Stimulated activated naive B cell treated with anti-CD40 and anti-IgM and Interleukin-4, amounts not matched to agents 10 μg/mL and 1 μg/mL and 100 μg/mL, for 72 hours (primary cell): ENCODE measurements around the gene ABCC6.
"Not testable (repeated sequence)": the region's sequence is repeated elsewhere in the genome, so short reads cannot be mapped to it uniquely, and the experiment has no call there.

Experiments
- ATAC-seq, 2 donors: fragments of 150-1000 bp; cut with Tn5 transposase; replicated peaks; 2 replicates each; pipeline ENCODE4 v1.10.0; 2021; ENCODE audit warnings: moderate library complexity in 1 of 2
- DNase-seq: peaks from one replicate; pipeline ENCODE4 v3.0.0; 2021
- H3K27ac Mint-ChIP-seq: one replicate; pipeline ENCODE4 v1.8.0; 2022; ENCODE audit warnings: mild to moderate bottlenecking, mixed read lengths
- H3K27me3 Mint-ChIP-seq, 2 donors: one replicate each; pipeline ENCODE4 v1.8.0; 2022; ENCODE audit warnings: mixed read lengths in 2 of 2
- H3K36me3 Mint-ChIP-seq, 2 donors: one replicate each; pipeline ENCODE4 v1.8.0; 2022; ENCODE audit warnings: mixed read lengths in 2 of 2, mild to moderate bottlenecking in 1 of 2
- H3K4me1 Mint-ChIP-seq, 2 donors: one replicate each; pipeline ENCODE4 v1.8.0; 2022; ENCODE audit warnings: mixed read lengths in 2 of 2, mild to moderate bottlenecking in 1 of 2
- H3K4me3 Mint-ChIP-seq, 2 donors: one replicate each; pipeline ENCODE4 v1.8.0; 2022; ENCODE audit warnings: mild to moderate bottlenecking in 2 of 2, mixed read lengths in 2 of 2, moderate library complexity in 1 of 2
- H3K9me3 Mint-ChIP-seq, 2 donors: one replicate each; pipeline ENCODE4 v1.8.0; 2022; ENCODE audit warnings: mixed read lengths in 2 of 2, mild to moderate bottlenecking in 1 of 2

Gene ABCC6

GRCh38 chr16:16168431-16168830 lies 54.9 kb downstream of the ABCC6 start:
- Mint-ChIP-seq H3K27me3 (peaks cover 0 to 10% of the 10 kb centered on the region in 2 donors), H3K36me3 (no peaks in the 10 kb centered on the region), H3K4me3 (no peak overlapping the region), H3K9me3 (peaks cover 3 to 4% of the 10 kb centered on the region in 2 donors), H3K4me1 (peaks cover 0 to 3% of the 10 kb centered on the region in 2 donors), H3K27ac (no peak overlapping the region)
- no peak for DNase-seq
- ATAC-seq: no peak

GRCh38 chr16:16167927-16168326 lies 55.4 kb downstream of the ABCC6 start:
- ATAC-seq (no peak), DNase-seq (no peak)
- Mint-ChIP-seq H3K4me1 (peaks cover 0 to 3% of the 10 kb centered on the region in 2 donors), H3K27ac (no peak overlapping the region), H3K4me3 (no peak overlapping the region), H3K27me3 (peaks cover 0 to 10% of the 10 kb centered on the region in 2 donors), H3K36me3 (no peaks in the 10 kb centered on the region), H3K9me3 (peaks cover 3 to 4% of the 10 kb centered on the region in 2 donors)

- no peak overlapping the region for H3K27ac Mint-ChIP-seq
- H3K9me3 Mint-ChIP-seq: peaks cover 4% of the 10 kb centered on the region in 2 donors
- peaks cover 1 to 2% of the 10 kb centered on the region in 2 donors for H3K36me3 Mint-ChIP-seq
- H3K4me1 Mint-ChIP-seq: peaks cover 0 to 3% of the 10 kb centered on the region in 2 donors
- ATAC-seq: no peak
- no peak overlapping the region for H3K4me3 Mint-ChIP-seq
- peaks cover 0 to 11% of the 10 kb centered on the region in 2 donors for H3K27me3 Mint-ChIP-seq
- DNase-seq: no peak
These were observed 56.3 kb downstream of the ABCC6 start for GRCh38 chr16:16166949-16167348.

GRCh38 chr16:16166085-16166484 lies 57.2 kb downstream of the ABCC6 start:
- Mint-ChIP-seq H3K36me3 (peaks cover 2 to 4% of the 10 kb centered on the region in 2 donors), H3K4me1 (no peaks in the 10 kb centered on the region), H3K9me3 (peaks cover 0 to 4% of the 10 kb centered on the region in 2 donors), H3K27me3 (peaks cover 0 to 9% of the 10 kb centered on the region in 2 donors), H3K4me3 (no peak overlapping the region), H3K27ac (no peak overlapping the region)
- no peak for DNase-seq
- no peak for ATAC-seq

- peaks cover 4 to 6% of the 10 kb centered on the region in 2 donors for H3K36me3 Mint-ChIP-seq
- no peaks in the 10 kb centered on the region for H3K4me1 Mint-ChIP-seq
- ATAC-seq (no peak), DNase-seq (no peak)
- peaks cover 0 to 9% of the 10 kb centered on the region in 2 donors for H3K27me3 Mint-ChIP-seq
- peaks cover 4 to 7% of the 10 kb centered on the region in 2 donors for H3K9me3 Mint-ChIP-seq
- no peak overlapping the region for H3K4me3 Mint-ChIP-seq
- no peak overlapping the region for H3K27ac Mint-ChIP-seq
These were observed 59.1 kb downstream of the ABCC6 start for GRCh38 chr16:16164243-16164642.

- H3K4me3 Mint-ChIP-seq: no peak overlapping the region
- H3K36me3 Mint-ChIP-seq: peaks cover 4 to 7% of the 10 kb centered on the region in 2 donors
- H3K27ac Mint-ChIP-seq: no peak overlapping the region
- DNase-seq (no peak), ATAC-seq (no peak)
- H3K4me1 Mint-ChIP-seq: no peaks in the 10 kb centered on the region
- H3K27me3 Mint-ChIP-seq: peaks cover 0 to 9% of the 10 kb centered on the region in 2 donors
- peaks cover 10% of the 10 kb centered on the region in 2 donors for H3K9me3 Mint-ChIP-seq
These were observed 59.7 kb downstream of the ABCC6 start for GRCh38 chr16:16163571-16163970.

GRCh38 chr16:16163109-16163508 lies 60.2 kb downstream of the ABCC6 start:
- H3K4me3 Mint-ChIP-seq: no peak overlapping the region
- DNase-seq (no peak), ATAC-seq (no peak)
- peaks cover 9 to 11% of the 10 kb centered on the region in 2 donors for H3K36me3 Mint-ChIP-seq
- no peaks in the 10 kb centered on the region for H3K4me1 Mint-ChIP-seq
- H3K27ac Mint-ChIP-seq: no peak overlapping the region
- H3K9me3 Mint-ChIP-seq: peaks cover 15% of the 10 kb centered on the region in 2 donors
- peaks cover 0 to 9% of the 10 kb centered on the region in 2 donors for H3K27me3 Mint-ChIP-seq

- ATAC-seq (no peak), DNase-seq (no peak)
- Mint-ChIP-seq H3K36me3 (peaks cover 9 to 12% of the 10 kb centered on the region in 2 donors), H3K4me3 (no peak overlapping the region), H3K9me3 (peaks cover 15 to 16% of the 10 kb centered on the region in 2 donors), H3K4me1 (no peaks in the 10 kb centered on the region), H3K27ac (no peak overlapping the region), H3K27me3 (peaks cover 0 to 9% of the 10 kb centered on the region in 2 donors)
These were observed 60.7 kb downstream of the ABCC6 start for GRCh38 chr16:16162591-16162990.

- peaks cover 9 to 15% of the 10 kb centered on the region in 2 donors for H3K36me3 Mint-ChIP-seq
- H3K4me3 Mint-ChIP-seq, DNase-seq, ATAC-seq, H3K27ac Mint-ChIP-seq, H3K4me1 Mint-ChIP-seq, H3K27me3 Mint-ChIP-seq: not testable (repeated sequence)
- H3K9me3 Mint-ChIP-seq: peaks cover 19 to 20% of the 10 kb centered on the region in 2 donors
These were observed 61.5 kb downstream of the ABCC6 start for GRCh38 chr16:16161840-16162239.

- DNase-seq (no peak), ATAC-seq (no peak)
- Mint-ChIP-seq H3K36me3 (peaks cover 11 to 16% of the 10 kb centered on the region in 2 donors), H3K27me3 (peaks cover 0 to 9% of the 10 kb centered on the region in 2 donors), H3K27ac (no peak overlapping the region), H3K4me3 (no peak overlapping the region), H3K9me3 (peaks cover 20 to 21% of the 10 kb centered on the region in 2 donors), H3K4me1 (no peaks in the 10 kb centered on the region)
These were observed 62.0 kb downstream of the ABCC6 start for GRCh38 chr16:16161319-16161718.

- Mint-ChIP-seq H3K4me1 (no peaks in the 10 kb centered on the region), H3K9me3 (peaks cover 21 to 25% of the 10 kb centered on the region in 2 donors), H3K27ac (no peak overlapping the region), H3K27me3 (peaks cover 0 to 16% of the 10 kb centered on the region in 2 donors), H3K4me3 (no peak overlapping the region), H3K36me3 (peaks cover 14 to 18% of the 10 kb centered on the region in 2 donors)
- ATAC-seq (no peak), DNase-seq (no peak)
These were observed 63.6 kb downstream of the ABCC6 start for GRCh38 chr16:16159662-16160061.

- DNase-seq (no peak), ATAC-seq (no peak)
- Mint-ChIP-seq H3K36me3 (peaks cover 14 to 18% of the 10 kb centered on the region in 2 donors), H3K4me3 (no peak overlapping the region), H3K9me3 (peaks cover 21 to 25% of the 10 kb centered on the region in 2 donors), H3K4me1 (no peaks in the 10 kb centered on the region), H3K27me3 (peaks cover 0 to 11% of the 10 kb centered on the region in 2 donors), H3K27ac (no peak overlapping the region)
These were observed 64.4 kb downstream of the ABCC6 start for GRCh38 chr16:16158741-16159374.

GRCh38 chr16:16158082-16158658 lies 65.1 kb downstream of the ABCC6 start:
- Mint-ChIP-seq H3K4me3 (no peak overlapping the region), H3K27ac (no peak overlapping the region), H3K36me3 (peaks cover 14 to 18% of the 10 kb centered on the region in 2 donors), H3K27me3 (peaks cover 0 to 11% of the 10 kb centered on the region in 2 donors), H3K9me3 (peaks cover 21 to 25% of the 10 kb centered on the region in 2 donors), H3K4me1 (no peaks in the 10 kb centered on the region)
- DNase-seq: no peak
- ATAC-seq: no peak

GRCh38 chr16:16157166-16157565 lies 66.1 kb downstream of the ABCC6 start:
- H3K4me3 Mint-ChIP-seq: no peak overlapping the region
- no peak overlapping the region for H3K27ac Mint-ChIP-seq
- peaks cover 14 to 18% of the 10 kb centered on the region in 2 donors for H3K36me3 Mint-ChIP-seq
- ATAC-seq (no peak), DNase-seq (no peak)
- peaks cover 21 to 25% of the 10 kb centered on the region in 2 donors for H3K9me3 Mint-ChIP-seq
- H3K27me3 Mint-ChIP-seq: peaks cover 0 to 11% of the 10 kb centered on the region in 2 donors
- H3K4me1 Mint-ChIP-seq: no peaks in the 10 kb centered on the region

- Mint-ChIP-seq H3K4me3 (no peak overlapping the region), H3K27ac (no peak overlapping the region), H3K36me3 (peaks cover 9 to 15% of the 10 kb centered on the region in 2 donors), H3K4me1 (no peaks in the 10 kb centered on the region), H3K27me3 (peaks cover 0 to 7% of the 10 kb centered on the region in 2 donors), H3K9me3 (peaks cover 17 to 25% of the 10 kb centered on the region in 2 donors)
- DNase-seq (no peak), ATAC-seq (no peak)
These were observed 68.1 kb downstream of the ABCC6 start for GRCh38 chr16:16155234-16155633.
